ENCODE measurements around the gene TENT5C.

Gene TENT5C

GRCh38 chr1:117598489-117598888 lies 7.4 kb upstream of the TENT5C start:
- H3K27me3 ChIP-seq (ENCODE audit: insufficient read depth, low read length), result peaks cover 9% of the 10 kb centered on the region
- H3K36me3 ChIP-seq (ENCODE audit: insufficient read depth, low read depth, low read length), result no peaks in the 10 kb centered on the region
- H3K27ac ChIP-seq (ENCODE audit: low read length), result no peak overlapping the region
- no peak overlapping the region for H3K4me3 ChIP-seq (ENCODE audit: low read length)
- H3K9me3 ChIP-seq (ENCODE audit: insufficient read depth, low read depth, low read length), result no peaks in the 10 kb centered on the region
- H3K4me1 ChIP-seq (ENCODE audit: insufficient read depth, low read length), result no peaks in the 10 kb centered on the region
- H3K9ac ChIP-seq (ENCODE audit: low read depth, low read length), result no peak overlapping the region

- no peaks in the 10 kb centered on the region for H3K4me1 ChIP-seq (ENCODE audit: insufficient read depth, low read length)
- H3K27ac ChIP-seq (ENCODE audit: low read length), result no peak overlapping the region
- H3K36me3 ChIP-seq (ENCODE audit: insufficient read depth, low read depth, low read length), result no peaks in the 10 kb centered on the region
- H3K9ac ChIP-seq (ENCODE audit: low read depth, low read length), result no peak overlapping the region
- peaks cover 20% of the 10 kb centered on the region for H3K27me3 ChIP-seq (ENCODE audit: insufficient read depth, low read length)
- H3K9me3 ChIP-seq (ENCODE audit: insufficient read depth, low read depth, low read length), result no peaks in the 10 kb centered on the region
- H3K4me3 ChIP-seq (ENCODE audit: low read length), result no peak overlapping the region
These were observed 6.3 kb upstream of the TENT5C start for GRCh38 chr1:117599286-117600221.

- Histone ChIP-seq H3K9ac (ENCODE audit: low read depth, low read length) (no peak overlapping the region), H3K4me1 (ENCODE audit: insufficient read depth, low read length) (no peaks in the 10 kb centered on the region), H3K9me3 (ENCODE audit: insufficient read depth, low read depth, low read length) (no peaks in the 10 kb centered on the region), H3K36me3 (ENCODE audit: insufficient read depth, low read depth, low read length) (no peaks in the 10 kb centered on the region), H3K27ac (ENCODE audit: low read length) (no peak overlapping the region), H3K4me3 (ENCODE audit: low read length) (no peak overlapping the region), H3K27me3 (ENCODE audit: insufficient read depth, low read length) (peaks cover 27% of the 10 kb centered on the region)
These were observed 5.4 kb upstream of the TENT5C start for GRCh38 chr1:117600325-117600943.

GRCh38 chr1:117600966-117601365 lies 4.9 kb upstream of the TENT5C start:
- Histone ChIP-seq H3K27ac (ENCODE audit: low read length) (no peak overlapping the region), H3K4me1 (ENCODE audit: insufficient read depth, low read length) (no peaks in the 10 kb centered on the region), H3K9ac (ENCODE audit: low read depth, low read length) (no peak overlapping the region), H3K27me3 (ENCODE audit: insufficient read depth, low read length) (peaks cover 27% of the 10 kb centered on the region), H3K4me3 (ENCODE audit: low read length) (no peak overlapping the region), H3K9me3 (ENCODE audit: insufficient read depth, low read depth, low read length) (no peaks in the 10 kb centered on the region), H3K36me3 (ENCODE audit: insufficient read depth, low read depth, low read length) (no peaks in the 10 kb centered on the region)

GRCh38 chr1:117602862-117603261 lies 3.0 kb upstream of the TENT5C start:
- no peaks in the 10 kb centered on the region for H3K9me3 ChIP-seq (ENCODE audit: insufficient read depth, low read depth, low read length)
- no peak overlapping the region for H3K27ac ChIP-seq (ENCODE audit: low read length)
- H3K36me3 ChIP-seq (ENCODE audit: insufficient read depth, low read depth, low read length), result no peaks in the 10 kb centered on the region
- H3K4me1 ChIP-seq (ENCODE audit: insufficient read depth, low read length), result peaks cover 8% of the 10 kb centered on the region
- H3K9ac ChIP-seq (ENCODE audit: low read depth, low read length), result no peak overlapping the region
- no peak overlapping the region for H3K4me3 ChIP-seq (ENCODE audit: low read length)
- H3K27me3 ChIP-seq (ENCODE audit: insufficient read depth, low read length), result peaks cover 46% of the 10 kb centered on the region

GRCh38 chr1:117605164-117605773 lies 579 bp upstream of the TENT5C start:
- H3K4me3 ChIP-seq (ENCODE audit: low read length), result peak overlapping the region; percentile 87
- H3K27me3 ChIP-seq (ENCODE audit: insufficient read depth, low read length), result peaks cover 66% of the 10 kb centered on the region
- H3K27ac ChIP-seq (ENCODE audit: low read length), result no peak overlapping the region
- peak overlapping the region; percentile 52; the same call in 1 of the 2 replicates for H3K9ac ChIP-seq (ENCODE audit: low read depth, low read length)
- H3K9me3 ChIP-seq (ENCODE audit: insufficient read depth, low read depth, low read length), result no peaks in the 10 kb centered on the region
- no peaks in the 10 kb centered on the region for H3K36me3 ChIP-seq (ENCODE audit: insufficient read depth, low read depth, low read length)
- peaks cover 11% of the 10 kb centered on the region for H3K4me1 ChIP-seq (ENCODE audit: insufficient read depth, low read length)

- Histone ChIP-seq H3K9me3 (ENCODE audit: insufficient read depth, low read depth, low read length) (no peaks in the 10 kb centered on the region), H3K4me1 (ENCODE audit: insufficient read depth, low read length) (peaks cover 11% of the 10 kb centered on the region), H3K27me3 (ENCODE audit: insufficient read depth, low read length) (peaks cover 62% of the 10 kb centered on the region), H3K4me3 (ENCODE audit: low read length) (peak overlapping the region; percentile 73), H3K9ac (ENCODE audit: low read depth, low read length) (no peak overlapping the region), H3K27ac (ENCODE audit: low read length) (no peak overlapping the region), H3K36me3 (ENCODE audit: insufficient read depth, low read depth, low read length) (no peaks in the 10 kb centered on the region)
These were observed 992 bp downstream of the TENT5C start for GRCh38 chr1:117606649-117607430.

GRCh38 chr1:117607471-117607870 lies 1.6 kb downstream of the TENT5C start:
- peak overlapping the region; percentile 73 for H3K4me3 ChIP-seq (ENCODE audit: low read length)
- no peaks in the 10 kb centered on the region for H3K36me3 ChIP-seq (ENCODE audit: insufficient read depth, low read depth, low read length)
- H3K27me3 ChIP-seq (ENCODE audit: insufficient read depth, low read length), result peaks cover 60% of the 10 kb centered on the region
- no peak overlapping the region for H3K9ac ChIP-seq (ENCODE audit: low read depth, low read length)
- H3K4me1 ChIP-seq (ENCODE audit: insufficient read depth, low read length), result peaks cover 12% of the 10 kb centered on the region
- H3K9me3 ChIP-seq (ENCODE audit: insufficient read depth, low read depth, low read length), result no peaks in the 10 kb centered on the region
- no peak overlapping the region for H3K27ac ChIP-seq (ENCODE audit: low read length)

- Histone ChIP-seq H3K4me3 (ENCODE audit: low read length) (peak overlapping the region; percentile 73; the same call in 1 of the 2 replicates), H3K4me1 (ENCODE audit: insufficient read depth, low read length) (peaks cover 14% of the 10 kb centered on the region)
These were observed 2.3 kb downstream of the TENT5C start for GRCh38 chr1:117608115-117608615.

GRCh38 chr1:117608758-117609157 lies 2.9 kb downstream of the TENT5C start:
- Histone ChIP-seq H3K4me3 (ENCODE audit: low read length) (no peak overlapping the region), H3K27me3 (ENCODE audit: insufficient read depth, low read length) (peaks cover 54% of the 10 kb centered on the region), H3K9ac (ENCODE audit: low read depth, low read length) (no peak overlapping the region)

More at GRCh38 chr1:117608115-117608615, 2.3 kb downstream of the TENT5C start:
- Histone ChIP-seq H3K36me3 (ENCODE audit: insufficient read depth, low read depth, low read length) (no peaks in the 10 kb centered on the region), H3K9me3 (ENCODE audit: insufficient read depth, low read depth, low read length) (no peaks in the 10 kb centered on the region), H3K27me3 (ENCODE audit: insufficient read depth, low read length) (peaks cover 60% of the 10 kb centered on the region), H3K9ac (ENCODE audit: low read depth, low read length) (no peak overlapping the region), H3K27ac (ENCODE audit: low read length) (no peak overlapping the region)

GRCh38 chr1:117609471-117609911 lies 3.6 kb downstream of the TENT5C start:
- Histone ChIP-seq H3K4me1 (ENCODE audit: insufficient read depth, low read length) (peaks cover 14% of the 10 kb centered on the region), H3K27me3 (ENCODE audit: insufficient read depth, low read length) (peaks cover 47% of the 10 kb centered on the region), H3K9ac (ENCODE audit: low read depth, low read length) (no peak overlapping the region), H3K4me3 (ENCODE audit: low read length) (no peak overlapping the region), H3K36me3 (ENCODE audit: insufficient read depth, low read depth, low read length) (no peaks in the 10 kb centered on the region), H3K9me3 (ENCODE audit: insufficient read depth, low read depth, low read length) (no peaks in the 10 kb centered on the region), H3K27ac (ENCODE audit: low read length) (no peak overlapping the region)

More at GRCh38 chr1:117608758-117609157, 2.9 kb downstream of the TENT5C start:
- no peaks in the 10 kb centered on the region for H3K9me3 ChIP-seq (ENCODE audit: insufficient read depth, low read depth, low read length)
- H3K4me1 ChIP-seq (ENCODE audit: insufficient read depth, low read length), result peaks cover 14% of the 10 kb centered on the region
- H3K27ac ChIP-seq (ENCODE audit: low read length), result no peak overlapping the region
- H3K36me3 ChIP-seq (ENCODE audit: insufficient read depth, low read depth, low read length), result no peaks in the 10 kb centered on the region
